GM21423 (cell line): Measurements from ENCODE around the gene TNIK.

ENCODE experiments used
- ATAC-seq: cut with Tn5 transposase; IDR thresholded peaks from one replicate; pipeline ENCODE4 v1.9.1; 2021; ENCODE audit warnings: mild to moderate bottlenecking, moderate library complexity; ENCODE audit not compliant: unreplicated experiment

Gene TNIK

GRCh38 chr3:171023566-171023965 is 436.6 kb downstream of the TNIK start:
- ATAC-seq = no peak

- ATAC-seq = no peak
These were observed 438.8 kb downstream of the TNIK start for GRCh38 chr3:171021377-171021776.

- no peak for ATAC-seq
These were observed 441.9 kb downstream of the TNIK start for GRCh38 chr3:171018156-171018935.

GRCh38 chr3:171013822-171014748 is 446.1 kb downstream of the TNIK start:
- no peak for ATAC-seq

- ATAC-seq = no peak
These were observed 448.3 kb downstream of the TNIK start for GRCh38 chr3:171011873-171012336.
